HG02870 (cell line): ENCODE measurements around the gene NOB1.
"Not testable (repeated sequence)": the region's sequence is repeated elsewhere in the genome, so short reads cannot be mapped to it uniquely, and the experiment has no call there.

Experiments
- ATAC-seq: cut with Tn5 transposase; IDR thresholded peaks from one replicate; pipeline ENCODE4 v1.9.1; 2021; ENCODE audit warnings: mild to moderate bottlenecking, moderate library complexity; ENCODE audit not compliant: unreplicated experiment

NOB1 gene

DNA sequence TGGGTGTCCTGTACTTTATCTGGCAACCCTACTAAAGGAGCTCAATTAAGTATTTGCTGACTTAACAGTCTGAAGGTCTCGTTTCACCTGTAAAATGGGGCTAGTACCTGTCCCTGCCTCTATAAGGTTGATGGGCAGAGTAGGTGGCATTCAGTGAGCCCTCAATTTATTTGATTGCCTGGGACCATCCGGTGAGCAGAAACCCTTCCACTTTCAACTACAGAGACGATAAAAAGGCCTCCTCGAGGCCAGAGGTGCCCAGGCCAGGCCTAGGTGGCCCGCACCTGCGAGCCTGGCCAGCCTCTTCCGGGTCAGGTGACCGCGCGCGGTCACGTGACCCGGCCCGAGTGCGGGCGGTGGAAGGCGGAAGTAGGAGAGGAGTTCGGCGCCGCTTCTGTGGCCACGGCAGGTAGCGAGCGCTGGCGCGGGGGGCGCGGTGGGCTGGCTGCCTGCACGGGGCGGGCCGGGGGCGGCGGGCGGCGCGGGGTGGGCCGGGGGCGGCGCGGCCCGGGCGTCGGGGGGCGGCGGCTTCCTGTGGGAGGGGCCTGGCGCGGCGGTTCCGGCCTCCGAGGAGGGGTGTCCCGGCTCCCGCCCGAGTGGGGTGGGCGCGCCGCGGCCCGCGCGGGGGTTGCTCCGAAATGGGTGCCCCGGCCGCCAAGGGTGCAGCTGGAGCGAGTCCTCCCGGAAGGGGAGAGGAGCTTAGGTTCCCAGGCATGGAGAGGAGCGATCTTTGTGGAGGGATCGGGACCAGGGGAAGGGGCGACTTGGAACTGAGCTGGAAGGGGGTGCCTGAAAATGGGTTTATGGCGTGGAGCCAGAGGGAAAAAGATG, 7.5 kb upstream of the NOB1 start, which contains the start of gene WWP2:
TSS of gene WWP2 (plus strand) at position 350 of the 831 bp plus-strand sequence. CDS start 24,679 bp downstream, outside the sequence.
- ATAC-seq = peak; percentile 76

DNA sequence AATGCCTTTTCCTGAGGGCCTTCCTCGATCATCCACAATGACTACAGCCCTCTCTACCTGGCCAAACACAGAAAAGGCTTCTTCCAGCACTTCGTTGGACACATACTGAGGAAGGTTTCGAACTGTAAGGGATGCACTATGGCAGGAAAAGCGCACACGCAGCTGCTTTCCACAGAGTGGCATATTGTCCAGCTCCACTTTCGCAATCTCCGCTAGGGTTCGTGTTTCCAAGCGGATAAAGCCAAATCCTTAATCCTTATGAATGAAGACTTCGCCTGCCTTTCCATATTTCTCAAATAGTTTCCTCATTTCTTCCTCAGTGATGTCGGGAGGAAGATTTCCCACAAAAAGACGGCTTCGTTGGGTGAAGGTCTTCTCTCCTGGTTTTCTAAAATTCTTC, 2.6 kb upstream of the NOB1 start:
- ATAC-seq = not testable (repeated sequence)

DNA sequence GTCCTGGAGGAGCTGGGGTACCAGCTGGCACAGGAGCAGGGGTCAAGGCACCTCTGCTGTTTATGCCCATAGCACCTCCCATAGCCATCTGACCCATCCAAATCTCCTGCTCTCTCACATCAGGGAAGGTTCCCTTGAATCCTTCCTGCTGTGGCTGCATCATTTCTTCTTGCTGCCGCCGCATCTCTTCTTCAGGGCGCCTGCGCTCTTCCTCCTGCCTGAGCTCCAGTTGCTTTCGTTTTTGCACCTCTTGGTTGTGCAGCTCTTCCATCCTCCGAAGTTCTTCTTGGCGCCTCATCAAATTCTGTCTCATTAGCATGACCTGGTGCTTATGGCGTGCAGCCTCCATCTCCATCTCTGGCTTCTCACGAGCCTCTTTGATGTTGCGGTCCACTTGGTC, 2.0 kb upstream of the NOB1 start:
- no peak for ATAC-seq

DNA sequence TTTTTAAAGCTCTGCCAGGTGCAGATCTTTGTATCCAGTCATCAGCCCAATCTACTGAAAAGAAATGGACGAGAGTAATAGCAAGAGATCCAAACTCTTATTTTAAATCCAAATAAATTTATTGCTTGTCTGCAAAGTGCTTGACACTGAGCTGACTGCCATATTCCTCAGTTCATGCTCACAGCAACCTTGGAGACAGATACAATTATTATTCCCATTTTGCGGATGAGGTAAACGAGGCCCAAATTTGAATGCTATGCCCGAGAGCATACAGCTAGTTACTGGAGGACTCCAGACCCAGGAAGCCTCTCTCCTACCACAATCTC, 620 bp downstream of the NOB1 start:
- ATAC-seq = no peak

DNA sequence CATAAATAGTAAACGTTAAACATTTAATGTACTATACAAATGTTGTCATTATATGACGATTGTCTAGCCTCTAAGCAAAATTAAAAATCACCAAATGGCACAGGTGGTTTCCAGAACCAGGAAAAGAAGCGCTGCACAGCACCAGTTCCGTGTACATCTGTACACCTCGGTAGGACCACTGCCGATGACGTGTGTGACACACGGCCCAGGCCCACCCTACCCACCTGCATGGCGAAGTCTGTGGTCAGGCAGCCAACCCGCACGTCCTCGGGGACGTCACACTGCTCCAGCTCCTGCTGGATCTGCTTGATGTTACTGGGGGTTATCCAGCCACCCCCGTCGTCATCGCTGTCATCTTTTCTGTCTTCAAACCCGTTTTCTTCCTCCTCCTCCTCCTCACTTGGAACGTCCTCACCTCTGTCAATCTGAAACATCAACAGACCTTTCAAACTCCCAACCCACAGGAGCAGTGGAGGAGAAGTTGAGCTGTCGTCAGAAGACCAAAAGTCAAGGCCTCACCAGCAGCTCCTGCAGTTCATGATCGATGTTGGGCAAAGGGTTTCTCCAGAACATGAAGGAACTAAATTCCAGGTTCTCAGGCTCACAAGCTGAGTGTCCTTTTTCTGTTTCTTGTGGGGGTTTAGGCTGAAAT, 5.9 kb downstream of the NOB1 start:
- no peak for ATAC-seq

DNA sequence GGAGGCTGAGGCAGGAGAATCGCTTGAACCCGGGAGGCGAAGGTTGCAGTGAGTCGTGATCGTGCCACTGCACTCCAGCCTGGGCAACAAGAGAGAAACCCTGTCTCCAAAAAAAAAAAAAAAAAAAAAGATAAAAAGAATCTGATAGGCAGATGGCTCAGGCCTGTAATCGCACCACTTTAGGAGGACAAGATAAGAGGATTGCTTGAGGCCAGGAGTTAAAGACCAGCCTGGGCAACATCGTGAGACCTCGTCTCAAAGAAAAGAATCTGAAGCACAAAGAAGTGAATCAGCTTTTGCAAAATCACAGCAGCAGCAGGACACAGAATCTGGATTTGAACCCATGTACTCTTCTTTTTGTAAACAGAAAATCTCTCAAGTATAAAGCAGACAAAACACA, 7.6 kb downstream of the NOB1 start:
- ATAC-seq = no peak

DNA sequence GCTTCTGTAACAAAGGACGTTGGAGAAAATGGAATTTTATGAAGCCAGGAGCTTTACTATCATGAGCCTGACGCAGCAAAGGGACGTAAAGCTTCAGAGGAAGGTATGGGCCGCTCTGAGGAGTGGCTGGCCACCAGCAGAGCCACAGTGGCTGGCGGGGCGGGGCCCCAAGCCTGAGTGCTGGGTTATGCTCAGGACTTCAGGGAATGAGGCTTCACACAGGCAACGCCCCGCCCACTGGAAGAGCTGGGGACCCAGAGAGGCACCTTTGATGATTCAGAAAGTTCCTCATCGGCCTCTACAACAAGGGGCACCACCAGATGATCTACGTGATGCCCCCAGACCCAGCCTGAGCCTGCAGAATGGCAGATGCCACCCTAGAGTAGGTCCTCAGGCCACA, 8.8 kb downstream of the NOB1 start:
- ATAC-seq = no peak

DNA sequence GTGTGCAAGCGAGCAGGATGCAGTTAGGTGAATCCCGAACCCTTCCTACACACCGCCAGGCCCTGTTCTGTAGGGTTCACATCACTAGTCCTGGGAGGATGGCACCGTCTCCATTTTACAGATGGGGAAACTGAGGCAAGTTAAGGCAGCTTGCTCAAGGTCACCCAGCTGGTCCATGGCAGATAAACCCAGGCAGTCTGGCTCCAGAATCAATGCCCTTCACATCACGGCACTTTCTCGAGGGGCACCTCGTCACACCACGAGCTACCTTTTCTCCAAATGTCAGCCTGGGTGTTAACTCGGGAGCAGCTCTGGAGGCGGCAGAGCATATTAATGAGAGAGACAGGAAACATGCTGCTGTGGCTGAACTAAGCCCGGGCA, 9.5 kb downstream of the NOB1 start:
- ATAC-seq = no peak

DNA sequence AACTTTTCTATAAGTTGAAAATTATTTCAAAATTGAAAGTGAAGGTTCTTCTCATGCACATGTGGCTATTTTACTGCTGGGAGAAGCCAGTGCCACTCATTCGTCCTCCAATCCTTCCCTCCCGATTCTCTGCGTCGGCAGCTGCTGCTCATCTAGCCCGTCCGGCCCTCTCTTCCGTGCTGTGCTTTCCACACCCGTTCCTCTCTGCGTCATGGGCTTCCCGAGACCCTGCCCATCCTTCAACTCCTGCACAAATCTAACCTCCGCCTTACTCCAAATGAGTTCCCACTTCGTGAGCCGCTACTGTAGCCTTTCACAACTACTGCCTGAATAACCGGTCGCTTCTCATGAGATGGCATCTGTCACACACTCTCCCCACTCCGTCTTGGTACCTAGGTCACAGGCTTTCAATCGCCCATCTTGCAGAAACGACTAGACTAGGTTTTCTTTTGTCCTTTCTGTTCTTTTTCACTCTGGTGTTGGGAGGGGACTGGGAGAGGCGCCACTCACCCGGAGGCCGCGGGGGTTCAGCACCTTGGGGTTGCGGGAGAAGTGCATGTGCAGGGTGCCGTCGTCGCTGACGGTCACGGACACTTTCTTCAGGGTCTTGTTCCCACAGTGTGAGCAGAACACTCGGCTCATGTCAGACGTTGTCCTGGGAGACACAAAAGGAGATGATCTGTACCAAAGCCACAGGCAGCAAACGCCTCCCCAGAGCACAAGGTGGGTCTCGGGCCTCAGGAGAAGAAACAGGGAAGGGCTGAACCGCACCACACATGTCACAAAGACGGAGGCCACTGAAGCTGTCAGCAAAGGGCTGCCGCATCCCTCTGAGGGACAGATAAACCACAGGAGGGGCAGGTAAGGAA, 10.1 kb downstream of the NOB1 start:
- no peak for ATAC-seq

DNA sequence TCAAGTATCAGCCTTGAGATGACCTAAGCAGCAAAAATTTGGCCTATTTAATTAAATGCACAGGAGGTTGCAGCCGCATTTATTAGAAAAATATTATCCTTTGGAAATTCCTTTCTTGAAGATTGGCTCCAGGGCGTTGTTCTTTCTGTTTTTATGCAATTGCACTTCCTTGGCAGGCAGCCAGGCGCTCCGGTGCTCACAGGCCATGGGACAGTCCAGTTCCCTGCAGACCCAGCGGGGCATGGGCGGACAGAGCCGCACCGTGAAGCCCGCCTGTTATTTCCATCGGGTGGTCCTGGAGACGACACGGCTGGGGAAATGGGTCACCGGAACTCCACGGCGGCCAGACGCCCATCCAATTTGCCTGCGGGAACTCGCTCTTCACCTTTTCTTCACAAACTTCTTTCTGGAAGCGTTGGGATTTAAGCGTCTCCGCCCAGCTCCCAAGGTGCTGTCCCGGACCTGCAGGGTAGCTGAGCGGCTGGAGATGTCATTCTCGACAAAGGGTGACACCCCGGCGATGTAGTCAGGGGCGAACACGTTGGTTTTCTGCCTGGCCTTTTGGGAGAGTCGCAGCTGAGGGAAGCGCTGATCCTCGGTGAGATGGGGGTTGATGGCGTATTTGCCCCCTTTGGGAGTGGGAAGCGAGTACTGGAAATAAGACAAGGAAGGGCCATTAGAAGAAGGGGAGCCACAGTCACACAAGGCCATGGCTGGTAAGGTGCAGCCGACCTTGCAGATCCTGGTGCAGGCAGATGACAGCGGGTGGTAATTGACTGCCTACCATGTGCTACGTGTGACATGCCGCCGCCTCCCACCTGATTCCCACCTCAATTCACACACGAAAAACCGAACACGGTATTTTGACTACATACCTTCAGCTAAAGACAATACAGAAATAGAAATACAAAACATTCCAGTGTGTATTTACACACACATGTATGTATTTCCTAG, 12.5 kb downstream of the NOB1 start:
- no peak for ATAC-seq

DNA sequence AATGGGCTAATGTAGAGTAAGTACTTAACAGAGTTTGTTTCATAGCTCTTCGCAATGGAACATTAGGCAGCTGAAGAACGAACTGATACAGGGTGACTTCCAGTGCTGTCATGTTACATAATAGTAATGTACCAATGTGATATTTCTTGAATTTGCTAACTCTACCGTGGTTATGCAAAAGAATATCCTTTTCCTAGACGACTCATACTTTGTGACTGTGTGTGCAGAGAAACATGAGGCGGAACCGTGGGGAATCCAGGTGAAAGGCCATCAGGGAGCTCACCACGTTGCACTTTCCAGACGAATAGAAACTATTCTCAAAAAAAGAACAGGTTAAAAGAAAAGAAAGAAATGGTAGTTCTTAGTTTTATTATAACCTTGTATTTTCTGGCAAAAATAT, 13.2 kb downstream of the NOB1 start:
- no peak for ATAC-seq

DNA sequence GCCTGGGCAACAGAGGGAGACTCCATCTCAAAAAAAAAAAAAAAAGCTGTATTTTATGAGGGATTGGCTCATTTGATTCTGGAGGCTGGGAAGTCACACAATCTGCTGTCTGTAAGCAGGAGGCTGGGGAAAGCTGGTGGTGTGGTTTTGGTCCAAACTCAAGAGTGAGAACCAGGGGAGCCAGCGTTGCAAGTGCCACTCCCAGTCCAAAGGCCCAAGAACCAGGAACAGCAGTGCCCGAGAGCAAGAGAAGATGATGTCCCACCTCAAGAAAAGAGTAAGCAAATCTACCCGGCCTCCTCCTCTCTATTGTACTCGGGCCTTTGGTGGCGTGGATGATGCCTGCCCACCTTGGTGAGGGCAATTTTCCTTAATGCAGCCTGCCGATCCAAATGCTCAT, 22.6 kb downstream of the NOB1 start:
- no peak for ATAC-seq

DNA sequence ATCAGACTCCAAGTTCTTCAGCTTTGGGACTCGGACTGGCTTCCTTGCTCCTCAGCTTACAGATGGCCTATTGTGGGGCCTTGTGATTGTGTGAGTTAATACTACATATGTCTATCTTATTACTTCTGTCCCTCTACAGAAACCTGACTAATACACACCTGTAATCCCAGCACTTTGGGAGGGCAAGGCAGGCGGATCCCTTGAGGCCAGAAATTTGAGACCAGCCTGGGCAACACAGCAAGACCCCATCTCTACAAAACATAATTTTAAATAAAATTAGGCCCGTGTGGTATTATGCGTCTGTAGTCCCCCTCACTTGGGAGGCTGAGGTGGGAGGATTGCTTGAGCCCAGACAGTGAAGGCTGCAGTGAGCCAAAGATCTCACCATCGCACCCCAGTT, 23.4 kb downstream of the NOB1 start:
- ATAC-seq = not testable (repeated sequence)

DNA sequence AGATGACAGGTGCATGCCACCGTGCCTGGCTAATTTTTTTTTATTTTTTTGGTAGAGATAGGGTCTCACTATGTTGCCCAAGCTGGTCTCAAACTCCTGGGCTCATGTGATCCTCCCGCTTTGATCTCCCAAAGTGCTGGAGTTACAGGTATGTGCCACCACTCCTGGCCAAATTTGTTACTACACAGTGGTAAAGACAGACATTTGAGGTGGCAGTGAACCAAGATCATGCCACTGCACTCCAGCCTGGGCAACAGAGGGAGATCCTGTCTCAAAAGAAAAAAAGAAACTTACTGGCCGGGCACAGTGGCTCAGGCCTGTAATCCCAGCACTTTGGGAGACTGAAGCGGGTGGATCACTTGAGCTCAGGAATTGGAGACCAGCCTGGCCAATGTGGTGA, 25.7 kb downstream of the NOB1 start:
- ATAC-seq = not testable (repeated sequence)

DNA sequence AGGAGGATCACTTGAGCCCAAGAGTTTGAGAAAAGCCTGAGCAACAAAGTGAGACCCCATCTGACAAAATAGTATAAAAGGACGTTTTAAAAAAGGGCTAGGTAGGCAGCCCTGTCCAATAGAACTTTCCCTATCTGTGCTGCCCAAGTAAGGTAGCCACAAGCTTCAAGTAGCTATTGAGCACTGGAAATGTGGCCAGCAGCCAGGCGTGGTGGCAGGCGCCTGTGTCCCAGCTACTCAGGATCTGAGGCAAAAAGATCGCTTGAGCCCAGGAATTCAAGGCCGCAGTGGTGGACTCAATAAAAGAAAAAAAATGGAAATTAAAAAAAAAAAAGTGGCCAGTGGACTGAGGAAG, 26.8 kb downstream of the NOB1 start:
- no peak for ATAC-seq

DNA sequence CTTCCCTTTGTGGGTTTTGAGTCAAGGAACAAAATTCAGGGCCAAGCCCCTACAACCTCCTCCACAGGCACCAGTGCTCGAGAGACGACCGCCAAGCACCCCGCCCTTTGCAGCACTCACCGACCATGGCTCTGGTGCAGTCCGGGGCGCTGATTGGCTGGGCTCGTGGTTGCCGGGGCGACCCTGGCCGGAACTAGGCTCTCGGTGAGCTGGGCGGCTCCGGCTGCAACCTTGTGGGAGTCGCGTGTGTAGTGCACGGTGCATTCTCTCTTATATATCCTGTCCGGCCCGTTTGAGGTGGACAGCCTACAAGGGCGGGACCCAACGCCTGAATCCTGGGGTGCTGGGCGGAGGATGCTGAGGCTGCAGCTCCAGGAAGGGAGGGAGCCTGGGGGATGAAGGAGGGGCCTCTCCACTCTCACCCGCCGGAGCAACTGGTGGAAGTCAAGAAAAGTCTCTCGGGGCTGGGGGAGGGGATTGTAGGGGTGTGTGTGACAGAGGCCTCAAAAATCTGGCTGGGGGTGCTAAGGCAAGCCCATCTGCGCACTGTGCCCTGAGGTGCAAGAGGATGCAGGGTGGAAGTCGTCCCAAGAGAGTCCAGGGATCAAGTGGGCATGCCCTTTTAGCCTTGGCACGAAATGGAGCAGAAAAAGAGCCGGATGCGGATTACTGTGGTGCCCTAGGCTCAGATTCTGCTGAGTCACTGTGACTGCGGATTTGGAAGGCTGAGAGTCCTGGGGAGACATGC, 28.2 kb downstream of the NOB1 start, which contains the start of gene NQO1:
TSS of gene NQO1 (minus strand) at position 248 of the 748 bp plus-strand sequence. CDS start at position 127, 121 bp downstream.
- ATAC-seq = peak; percentile 98

DNA sequence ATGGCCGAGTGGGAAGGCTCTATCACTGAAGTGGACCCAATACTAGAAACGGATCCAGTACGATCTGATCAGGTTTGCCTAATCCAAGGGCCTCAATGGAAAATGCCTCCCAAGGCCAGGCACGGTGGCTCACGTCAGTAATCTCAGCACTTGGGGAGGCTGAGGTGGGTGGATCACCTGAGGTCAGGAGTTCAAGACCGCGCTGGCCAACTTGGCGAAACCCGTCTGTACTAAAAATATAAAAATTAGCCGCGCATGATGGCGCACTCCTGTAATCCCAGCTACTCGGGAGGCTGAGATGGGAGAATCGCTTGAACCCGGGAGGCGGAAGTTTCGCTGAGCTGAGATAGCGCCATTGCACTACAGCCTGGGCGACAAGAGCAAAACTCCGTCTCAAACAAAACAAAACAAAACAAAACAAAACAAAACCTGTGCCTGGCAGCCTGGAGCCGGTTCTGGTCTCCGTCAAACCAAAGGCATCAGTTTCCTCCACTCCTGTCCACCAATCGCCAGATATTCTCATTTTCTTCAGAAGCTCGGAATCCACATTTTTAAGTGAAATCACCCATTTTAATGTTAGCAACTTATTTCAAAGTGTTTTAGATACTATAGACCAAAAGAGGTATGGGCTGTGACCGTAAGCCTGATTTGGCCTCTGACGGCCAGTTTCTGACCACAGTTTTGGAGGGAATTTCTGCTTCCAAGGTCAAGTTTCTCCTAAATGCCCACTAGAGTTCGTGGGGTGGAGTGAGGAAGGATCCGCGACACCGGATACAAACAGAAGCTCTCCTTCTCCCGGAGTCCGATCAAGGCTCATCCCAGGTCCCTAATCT, 29.0 kb downstream of the NOB1 start:
- no peak for ATAC-seq

DNA sequence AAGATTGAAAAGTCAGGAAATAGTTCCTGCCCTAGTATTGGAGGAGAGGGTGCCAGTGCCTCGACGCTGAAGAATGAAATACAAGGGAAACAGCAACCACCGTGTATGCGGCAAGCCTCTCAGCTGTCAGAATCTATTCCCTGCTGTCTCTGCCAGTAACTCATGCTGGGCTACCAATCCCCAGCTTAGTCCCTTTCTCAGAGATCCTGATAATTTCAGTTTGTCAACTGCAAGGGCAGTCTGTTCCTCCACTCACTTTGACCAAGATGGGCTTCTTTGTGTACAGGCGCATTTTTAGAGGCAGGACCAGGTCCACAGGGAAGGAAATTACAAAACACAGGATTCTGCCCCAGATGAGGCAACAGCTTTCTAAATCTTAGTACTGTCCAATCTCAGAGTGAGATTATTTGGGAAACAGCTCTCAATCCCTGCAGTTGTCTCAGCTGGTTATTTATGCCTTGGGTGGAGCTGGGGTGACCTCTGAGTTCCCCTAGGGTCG, 29.7 kb downstream of the NOB1 start:
- ATAC-seq = no peak

DNA sequence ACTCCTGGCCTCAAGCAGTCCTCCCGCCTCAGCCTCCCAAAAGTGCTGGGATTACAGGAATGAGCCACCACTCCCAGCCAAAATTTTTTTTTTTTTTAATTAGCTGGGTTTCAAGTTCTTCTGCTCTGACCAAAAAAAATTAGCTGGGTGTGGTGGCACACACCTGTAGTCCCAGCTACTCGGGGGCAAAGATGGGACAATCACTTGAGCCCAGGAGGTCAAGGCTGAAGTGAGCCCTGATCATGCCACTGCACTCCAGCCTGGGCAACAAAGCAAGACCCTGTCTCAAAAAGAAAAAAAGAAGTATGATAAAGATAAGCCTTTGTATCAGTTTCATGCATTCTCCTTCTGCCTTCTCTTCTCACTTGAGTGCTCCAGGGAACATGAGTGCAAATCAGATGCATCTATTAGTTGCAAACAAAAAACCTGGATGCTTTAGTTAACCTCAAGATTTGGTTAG, 30.3 kb downstream of the NOB1 start:
- no peak for ATAC-seq
